Stimulated activated CD4-positive, alpha-beta T cell treated with anti-CD3 and anti-CD28 coated beads, Interleukin-4, amount 100 ng/mL, for 48 hours (primary cell): ENCODE measurements around the gene TBCD.
"Not testable (repeated sequence)": the region's sequence is repeated elsewhere in the genome, so short reads cannot be mapped to it uniquely, and the experiment has no call there.

Experiments used
- DNase-seq, 2 donors: peaks; one replicate each; pipeline ENCODE4 v3.0.0-alpha.2; 2020; ENCODE audit warnings: low read depth in 2 of 2

Gene TBCD

GRCh38 chr17:82970067-82970466, 218.2 kb downstream of the TBCD start:
- DNase-seq = no peak

- no peak for DNase-seq
Observed at GRCh38 chr17:82970818-82971590, 219.1 kb downstream of the TBCD start.

GRCh38 chr17:82972836-82973372, 221.0 kb downstream of the TBCD start:
- no peak for DNase-seq

GRCh38 chr17:82973456-82974135, 221.7 kb downstream of the TBCD start:
- DNase-seq = no peak

GRCh38 chr17:82974136-82974952, 222.5 kb downstream of the TBCD start:
- no peak for DNase-seq

- DNase-seq = no peak
Observed at GRCh38 chr17:82976982-82977488, 225.2 kb downstream of the TBCD start.

- DNase-seq = no peak
Observed at GRCh38 chr17:82977606-82978005, 225.7 kb downstream of the TBCD start.

GRCh38 chr17:82978765-82979349, 227.0 kb downstream of the TBCD start:
- DNase-seq = no peak

- no peak for DNase-seq
Observed at GRCh38 chr17:82979718-82980117, 227.9 kb downstream of the TBCD start.

- DNase-seq = no peak
Observed at GRCh38 chr17:82980632-82981031, 228.8 kb downstream of the TBCD start.

GRCh38 chr17:82981141-82981730, 229.4 kb downstream of the TBCD start:
- DNase-seq = no peak

GRCh38 chr17:82983510-82984248, 231.8 kb downstream of the TBCD start:
- no peak for DNase-seq

GRCh38 chr17:82984249-82984617, 232.4 kb downstream of the TBCD start:
- DNase-seq = not testable (repeated sequence)

GRCh38 chr17:82984751-82985427, 233.0 kb downstream of the TBCD start:
- DNase-seq = no peak

GRCh38 chr17:82985428-82985805, 233.6 kb downstream of the TBCD start:
- no peak for DNase-seq

GRCh38 chr17:82985973-82986372, 234.1 kb downstream of the TBCD start:
- DNase-seq = peak; percentile 20 to 28

GRCh38 chr17:82989051-82989450, 237.2 kb downstream of the TBCD start:
- DNase-seq = not testable (repeated sequence)

GRCh38 chr17:82989881-82990280, 238.0 kb downstream of the TBCD start:
- no peak for DNase-seq

- DNase-seq = no peak
Observed at GRCh38 chr17:82993005-82993404, 241.1 kb downstream of the TBCD start.
